Panc1 (cell line): ENCODE results near the gene FBXW8. TPM values are rescaled to one million over a fixed set of nuclear protein-coding genes. Genes with fewer than 3 reads are reported as not detected.

Experiments used
- ATAC-seq: fragments of 200-7000 bp; cut with Tn5 transposase; 2 replicates; pipeline ENCODE4 v1.9.1; 2020; ENCODE audit warnings: mild to moderate bottlenecking, moderate library complexity
- BruUV-seq: library from RNA; stranded (reverse); fragments of 400-500 nt; replicated peaks from 2 replicates; lab custom pipeline; 2021; lab: Mats Ljungman, UMichigan
- CTCF ChIA-PET: fragments of 300-600 bp; sonication (Branson Sonifier 250); formaldehyde crosslinking; loops from one replicate; lab custom pipeline; 2022; ENCODE audit warnings: antibody characterized with exemption; lab: Charles Lee
- POLR2A ChIA-PET: fragments of 300-600 bp; sonication (Branson Sonifier 250); formaldehyde crosslinking; loops from one replicate; lab custom pipeline; 2022; ENCODE audit warnings: antibody characterized with exemption; lab: Charles Lee
- DNase-seq: peaks from one replicate; pipeline ENCODE4 v3.0.0-alpha.2; 2010; ENCODE audit warnings: low read depth, low spot score
- H3K27ac ChIP-seq: 2 replicates; pipeline ENCODE4 v1.5.1; 2011; ENCODE audit warnings: mild to moderate bottlenecking, low read length, inconsistent platforms
- H3K27me3 ChIP-seq: fragments of 200-500 bp; sonication (Bioruptor generic); 2 replicates; pipeline ENCODE4 v1.6.0; 2014; ENCODE audit warnings: low read length, inconsistent platforms; ENCODE audit not compliant: control insufficient read depth, insufficient read depth
- H3K36me3 ChIP-seq: fragments of 200-500 bp; sonication (Bioruptor generic); 2 replicates; pipeline ENCODE4 v1.5.1; 2014; ENCODE audit warnings: inconsistent platforms, mild to moderate bottlenecking, low read length, moderate library complexity; ENCODE audit not compliant: control insufficient read depth, insufficient read depth
- H3K4me1 ChIP-seq: 2 replicates; pipeline ENCODE4 v1.5.1; 2011; ENCODE audit warnings: inconsistent platforms, mild to moderate bottlenecking, low read length, moderate library complexity; ENCODE audit not compliant: control insufficient read depth, insufficient read depth
- H3K4me3 ChIP-seq, 2 experiments: 2 replicates each; pipeline ENCODE4 v1.5.1; 2011 to 2012; ENCODE audit warnings: low read depth in 2 of 2, low read length in 2 of 2, mild to moderate bottlenecking in 2 of 2, inconsistent platforms in 1 of 2, moderate library complexity in 1 of 2
- H3K9me3 ChIP-seq: fragments of 200-500 bp; sonication (Bioruptor generic); 2 replicates; pipeline ENCODE4 v1.5.1; 2014; ENCODE audit warnings: low read depth, mild to moderate bottlenecking, inconsistent platforms, low read length, moderate library complexity; ENCODE audit not compliant: control insufficient read depth, insufficient read depth
- POLR2AphosphoS5 ChIP-seq: IDR thresholded peaks from 2 replicates; pipeline ENCODE4 v1.6.1; 2012; ENCODE audit warnings: mild to moderate bottlenecking, low read depth, low read length, moderate library complexity
- SIN3A ChIP-seq: IDR thresholded peaks from 2 replicates; pipeline ENCODE4 v1.6.1; 2012; ENCODE audit warnings: low read depth, mild to moderate bottlenecking, low read length, moderate library complexity, borderline replicate concordance; ENCODE audit not compliant: insufficient read depth
- TCF7L2 ChIP-seq: IDR thresholded peaks from 2 replicates; pipeline ENCODE4 v1.6.1; 2011; ENCODE audit warnings: mild to moderate bottlenecking, low read depth, low read length, inconsistent platforms
- in situ Hi-C: cut with HindIII; loops from 2 replicates; pipeline ENCODE4 v1.10.0; 2016; ENCODE audit warnings: low sequenced_read_pairs, low pct_unique_long_range_greater_than_20kb
- intact Hi-C: fragments of 100-400 bp; cut with micrococcal nuclease; formaldehyde crosslinking; loops from one replicate; pipeline ENCODE4 v1.10.0; 2022; ENCODE audit not compliant: unreplicated experiment
- total RNA-seq: library from RNA; stranded (reverse); gene quantifications from one replicate; pipeline ENCODE4 v1.2.1, GENCODE V29; 2021; ENCODE audit not compliant: unreplicated experiment
- TF ChIP-seq, protein P1 (sequence below), 2 experiments: IDR thresholded peaks; 2 replicates each; pipeline ENCODE4 v1.6.1; 2011 to 2012; ENCODE audit warnings: low read depth in 2 of 2, control low read depth in 1 of 2, low read length in 1 of 2, mild to moderate bottlenecking in 1 of 2, moderate library complexity in 1 of 2; ENCODE audit not compliant: insufficient read depth in 1 of 2
- TF ChIP-seq, protein P2 (sequence below): fragments of 450-650 bp; IDR thresholded peaks from 2 replicates; pipeline ENCODE4 v1.5.1; 2017; ENCODE audit warnings: mild to moderate bottlenecking

FBXW8 gene
- total RNA-seq, 1 experiment from 2014 or later, result 18.0 TPM

DNA sequence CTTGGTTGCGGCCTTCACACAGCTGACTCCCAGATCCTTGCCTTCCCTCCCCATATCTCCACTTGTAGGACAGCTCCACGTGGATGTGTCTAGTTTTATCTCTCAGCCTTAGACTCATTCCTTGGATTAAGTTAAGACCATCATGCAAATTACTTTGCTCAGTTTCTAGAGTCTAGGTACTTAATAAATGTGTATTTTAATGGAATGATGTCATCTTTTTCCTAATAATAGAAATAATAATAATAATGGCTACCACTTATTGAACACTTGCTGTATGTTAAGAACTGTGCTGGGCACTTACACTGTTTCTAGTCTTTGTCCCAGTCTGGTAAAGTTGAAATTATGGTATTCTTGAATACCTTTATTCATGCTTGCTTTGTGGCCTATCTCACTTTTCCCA lies 37.5 kb downstream of the FBXW8 start:
- TF ChIP-seq POLR2AphosphoS5, result no peak
- TF ChIP-seq, protein P1, sequence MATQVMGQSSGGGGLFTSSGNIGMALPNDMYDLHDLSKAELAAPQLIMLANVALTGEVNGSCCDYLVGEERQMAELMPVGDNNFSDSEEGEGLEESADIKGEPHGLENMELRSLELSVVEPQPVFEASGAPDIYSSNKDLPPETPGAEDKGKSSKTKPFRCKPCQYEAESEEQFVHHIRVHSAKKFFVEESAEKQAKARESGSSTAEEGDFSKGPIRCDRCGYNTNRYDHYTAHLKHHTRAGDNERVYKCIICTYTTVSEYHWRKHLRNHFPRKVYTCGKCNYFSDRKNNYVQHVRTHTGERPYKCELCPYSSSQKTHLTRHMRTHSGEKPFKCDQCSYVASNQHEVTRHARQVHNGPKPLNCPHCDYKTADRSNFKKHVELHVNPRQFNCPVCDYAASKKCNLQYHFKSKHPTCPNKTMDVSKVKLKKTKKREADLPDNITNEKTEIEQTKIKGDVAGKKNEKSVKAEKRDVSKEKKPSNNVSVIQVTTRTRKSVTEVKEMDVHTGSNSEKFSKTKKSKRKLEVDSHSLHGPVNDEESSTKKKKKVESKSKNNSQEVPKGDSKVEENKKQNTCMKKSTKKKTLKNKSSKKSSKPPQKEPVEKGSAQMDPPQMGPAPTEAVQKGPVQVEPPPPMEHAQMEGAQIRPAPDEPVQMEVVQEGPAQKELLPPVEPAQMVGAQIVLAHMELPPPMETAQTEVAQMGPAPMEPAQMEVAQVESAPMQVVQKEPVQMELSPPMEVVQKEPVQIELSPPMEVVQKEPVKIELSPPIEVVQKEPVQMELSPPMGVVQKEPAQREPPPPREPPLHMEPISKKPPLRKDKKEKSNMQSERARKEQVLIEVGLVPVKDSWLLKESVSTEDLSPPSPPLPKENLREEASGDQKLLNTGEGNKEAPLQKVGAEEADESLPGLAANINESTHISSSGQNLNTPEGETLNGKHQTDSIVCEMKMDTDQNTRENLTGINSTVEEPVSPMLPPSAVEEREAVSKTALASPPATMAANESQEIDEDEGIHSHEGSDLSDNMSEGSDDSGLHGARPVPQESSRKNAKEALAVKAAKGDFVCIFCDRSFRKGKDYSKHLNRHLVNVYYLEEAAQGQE (IDR thresholded peaks at IDR 0.05; ENCODE audit: insufficient read depth in 1 of 2, low read depth in 2 of 2, low read length in 1 of 2), result no peak
- no peak for TF ChIP-seq TCF7L2
- TF ChIP-seq, protein P2, sequence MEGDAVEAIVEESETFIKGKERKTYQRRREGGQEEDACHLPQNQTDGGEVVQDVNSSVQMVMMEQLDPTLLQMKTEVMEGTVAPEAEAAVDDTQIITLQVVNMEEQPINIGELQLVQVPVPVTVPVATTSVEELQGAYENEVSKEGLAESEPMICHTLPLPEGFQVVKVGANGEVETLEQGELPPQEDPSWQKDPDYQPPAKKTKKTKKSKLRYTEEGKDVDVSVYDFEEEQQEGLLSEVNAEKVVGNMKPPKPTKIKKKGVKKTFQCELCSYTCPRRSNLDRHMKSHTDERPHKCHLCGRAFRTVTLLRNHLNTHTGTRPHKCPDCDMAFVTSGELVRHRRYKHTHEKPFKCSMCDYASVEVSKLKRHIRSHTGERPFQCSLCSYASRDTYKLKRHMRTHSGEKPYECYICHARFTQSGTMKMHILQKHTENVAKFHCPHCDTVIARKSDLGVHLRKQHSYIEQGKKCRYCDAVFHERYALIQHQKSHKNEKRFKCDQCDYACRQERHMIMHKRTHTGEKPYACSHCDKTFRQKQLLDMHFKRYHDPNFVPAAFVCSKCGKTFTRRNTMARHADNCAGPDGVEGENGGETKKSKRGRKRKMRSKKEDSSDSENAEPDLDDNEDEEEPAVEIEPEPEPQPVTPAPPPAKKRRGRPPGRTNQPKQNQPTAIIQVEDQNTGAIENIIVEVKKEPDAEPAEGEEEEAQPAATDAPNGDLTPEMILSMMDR, result no peak
- TF ChIP-seq SIN3A, result no peak
- intact Hi-C loops, result no loop called here
- H3K27me3 ChIP-seq, result no peaks in the 10 kb centered on the region
- H3K4me1 ChIP-seq, result no peaks in the 10 kb centered on the region
- H3K9me3 ChIP-seq, result 0 out of 2 replicates have a peak, but pooled peaks cover 3% of the 10 kb centered on the region
- POLR2A ChIA-PET, result no interaction called here
- peaks cover 14% of the 10 kb centered on the region for H3K36me3 ChIP-seq
- ATAC-seq (no peak), DNase-seq (no peak)
- CTCF ChIA-PET, result no interaction called here
- in situ Hi-C loops, result no loop called here
- no TSS peak for BruUV-seq
- H3K27ac ChIP-seq, result no peak overlapping the region
- H3K4me3 ChIP-seq, result no peak overlapping the region

DNA sequence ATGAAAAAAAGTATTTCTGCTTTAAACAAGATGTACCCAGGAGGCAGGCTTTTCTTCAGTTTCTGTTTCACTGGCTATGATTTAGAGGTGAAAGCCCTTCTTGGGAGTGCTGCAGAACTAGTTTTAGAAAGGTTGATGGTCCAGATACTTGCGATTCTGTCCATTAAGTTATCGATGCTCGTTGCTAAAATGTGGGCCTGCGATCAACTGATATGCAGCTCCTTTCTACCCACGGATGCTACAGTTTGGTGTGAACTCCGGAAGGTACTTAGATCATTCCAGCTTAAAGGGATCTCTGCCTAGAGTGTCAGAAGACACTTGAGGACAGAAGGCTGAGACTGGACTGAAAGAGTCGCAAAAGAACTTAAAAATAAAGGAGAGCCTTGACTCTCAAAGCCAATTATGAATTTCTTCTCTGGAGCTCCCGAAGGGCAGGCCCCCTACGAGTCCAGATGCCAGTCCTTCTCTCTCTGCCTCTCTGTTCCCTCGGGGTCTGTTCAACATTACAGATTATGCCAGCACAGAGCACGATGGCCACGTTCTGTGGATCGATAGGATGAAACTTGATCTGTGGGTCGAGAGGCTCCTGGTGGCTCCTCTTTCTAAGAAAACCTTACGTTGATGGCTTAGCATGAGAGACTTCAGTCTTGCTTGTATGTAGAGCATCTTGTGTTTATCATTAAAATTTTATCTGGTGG lies 40.0 kb downstream of the FBXW8 start:
- no peak for ATAC-seq
- no peak for DNase-seq
- no peak overlapping the region for H3K4me3 ChIP-seq
- no peak overlapping the region for H3K27ac ChIP-seq
- TF ChIP-seq, protein P1 (IDR thresholded peaks at IDR 0.05; ENCODE audit: insufficient read depth in 1 of 2, low read depth in 2 of 2, low read length in 1 of 2), result no peak
- no peak for TF ChIP-seq POLR2AphosphoS5
- TF ChIP-seq SIN3A, result no peak
- TF ChIP-seq TCF7L2, result no peak
- TF ChIP-seq, protein P2, result no peak
- in situ Hi-C loops, result no loop called here
- ChIA-PET CTCF (no interaction called here), POLR2A (no interaction called here)
- intact Hi-C loops, result no loop called here
- H3K4me1 ChIP-seq, result no peaks in the 10 kb centered on the region
- no peaks in the 10 kb centered on the region for H3K27me3 ChIP-seq
- H3K9me3 ChIP-seq, result no peaks in the 10 kb centered on the region
- peaks cover 12% of the 10 kb centered on the region for H3K36me3 ChIP-seq
- BruUV-seq, result no TSS peak
